ENCODE results near the gene TRMT10B.

GRCh38 chr9:37730839-37731238 lies 22.8 kb upstream of the TRMT10B start:
- TF ChIP-seq POLR2AphosphoS5 (IDR thresholded peaks at IDR 0.05) (no peak), CTCF (IDR thresholded peaks at IDR 0.05) (no peak), POLR2A (IDR thresholded peaks at IDR 0.05) (no peak)
